ENCODE results near the gene SCYGR3.
"Not testable (repeated sequence)": the region's sequence is repeated elsewhere in the genome, so short reads cannot be mapped to it uniquely, and the experiment has no call there.

SCYGR3 gene

DNA sequence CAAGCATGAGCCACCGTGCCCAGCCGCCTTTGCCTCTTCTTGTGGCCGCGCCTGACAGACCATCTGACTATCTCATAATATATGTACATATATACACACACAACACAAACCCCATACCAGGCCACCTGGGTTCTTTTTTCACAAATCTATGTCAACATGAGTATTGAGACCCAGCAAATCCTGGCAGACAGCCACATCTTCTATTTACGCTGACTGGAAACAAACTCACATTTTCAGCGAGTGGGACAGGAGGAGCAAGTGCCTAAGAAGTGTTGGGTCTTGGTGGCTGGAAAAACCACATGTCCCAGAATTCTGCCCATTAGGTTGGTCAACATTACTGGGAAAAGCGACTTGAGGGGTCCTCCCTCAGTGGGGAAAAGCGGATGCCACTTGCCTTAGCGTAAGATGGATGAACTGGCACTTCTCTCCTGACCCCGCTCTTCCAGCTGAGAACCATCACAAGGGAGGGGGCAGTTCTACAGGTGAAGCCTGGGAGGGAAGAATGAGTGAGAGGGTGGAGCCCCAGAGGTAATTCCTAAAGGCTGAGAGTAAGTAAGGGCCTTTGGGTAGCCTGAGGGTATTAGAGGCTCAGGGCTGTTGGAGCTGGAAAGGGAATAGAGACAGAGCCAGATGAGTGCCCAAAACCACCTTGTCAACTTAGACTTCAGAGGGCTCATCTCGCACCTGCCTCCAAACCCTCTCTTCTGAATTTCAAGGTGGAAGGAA, 1.9 kb downstream of the SCYGR3 start:
- no peak for DNase-seq

DNA sequence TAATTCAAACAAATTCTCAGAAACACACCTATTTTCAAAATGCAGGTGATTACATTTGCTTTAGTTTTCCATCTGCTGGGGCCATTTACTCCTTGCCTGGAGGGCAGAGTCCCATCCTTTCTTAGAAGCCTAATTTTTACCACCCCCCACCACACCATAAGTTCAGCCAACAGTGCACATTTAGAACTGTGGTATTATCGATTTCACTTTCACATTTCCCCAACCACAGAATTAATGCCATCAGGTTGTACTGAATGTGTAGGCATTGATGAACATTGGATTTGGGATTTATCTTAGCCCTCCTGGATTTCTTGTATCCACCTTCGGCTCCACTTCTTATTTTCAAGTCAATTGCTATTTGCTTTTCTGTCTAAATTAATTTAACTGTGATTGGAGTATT, 4.5 kb downstream of the SCYGR3 start:
- no peak for DNase-seq

DNA sequence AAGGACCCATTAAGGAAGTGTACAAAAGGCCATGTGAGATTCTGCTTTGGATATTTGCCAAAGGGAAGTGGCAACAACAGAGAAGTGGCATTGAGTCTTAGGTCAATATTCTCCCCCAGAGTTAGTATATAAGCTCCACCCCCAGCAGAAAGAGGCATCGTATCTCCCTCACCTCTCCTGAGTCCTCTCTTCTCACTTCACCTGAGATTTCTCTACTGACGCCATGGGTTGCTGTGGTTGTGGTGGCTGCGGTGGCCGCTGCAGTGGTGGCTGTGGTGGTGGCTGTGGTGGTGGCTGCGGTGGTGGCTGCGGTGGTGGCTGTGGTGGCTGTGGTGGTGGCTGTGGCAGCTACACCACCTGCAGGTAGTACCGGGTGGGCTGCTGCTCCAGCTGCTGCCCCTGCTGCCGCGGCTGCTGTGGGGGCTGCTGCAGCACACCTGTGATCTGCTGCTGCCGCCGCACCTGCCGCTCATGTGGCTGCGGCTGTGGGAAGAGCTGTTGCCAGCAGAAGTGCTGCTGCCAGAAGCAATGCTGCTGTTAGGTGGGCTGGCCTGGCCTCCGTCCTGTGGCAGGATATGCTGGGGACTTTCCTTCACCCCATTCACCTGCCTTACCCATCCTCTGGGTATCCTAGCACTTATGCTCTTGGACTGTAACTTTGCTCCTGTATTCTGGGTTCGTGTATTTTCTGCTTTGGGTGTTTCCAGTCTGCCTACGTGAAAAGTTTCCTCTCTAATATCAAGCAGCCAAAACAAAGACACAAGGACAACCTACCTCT, 5.9 kb downstream of the SCYGR3 start:
- DNase-seq = peak; percentile 59

DNA sequence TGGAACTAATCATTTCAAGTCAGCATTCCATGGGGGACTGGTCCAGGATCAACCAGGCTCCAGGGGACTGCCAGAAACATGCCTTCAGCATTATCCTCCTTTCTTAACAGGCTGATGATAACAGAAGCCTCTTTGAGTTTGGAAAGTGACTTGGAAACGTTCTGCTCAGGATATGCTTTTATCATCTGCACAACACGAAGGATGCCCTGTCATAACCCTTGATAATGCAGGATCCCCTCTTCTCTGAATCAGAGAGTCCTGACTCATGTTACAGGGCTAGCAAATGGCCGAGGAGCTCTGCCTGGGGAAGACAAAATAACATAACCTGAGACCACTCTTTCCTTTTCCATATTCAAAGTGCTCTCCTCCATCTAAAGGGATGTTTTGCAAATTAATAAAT, 6.7 kb downstream of the SCYGR3 start:
- no peak for DNase-seq

DNA sequence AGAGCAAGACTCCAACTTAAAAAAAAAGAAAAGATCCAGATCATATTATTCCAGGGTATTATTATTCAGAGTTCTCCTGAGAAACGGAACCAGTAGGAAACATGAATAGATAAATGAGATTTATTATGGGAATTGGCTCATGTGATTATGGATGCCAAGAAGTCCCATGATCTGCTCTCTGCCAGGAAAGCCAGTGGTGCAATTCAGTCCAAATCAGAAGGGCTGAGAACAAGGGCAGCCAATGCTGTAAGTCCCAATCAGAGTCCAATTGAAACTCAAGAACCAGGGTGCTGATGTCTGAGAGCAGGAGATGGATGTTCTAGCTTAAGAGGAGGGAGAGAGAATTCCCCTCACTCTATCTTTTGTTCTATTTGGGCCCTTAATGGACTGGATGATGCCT, 8.2 kb downstream of the SCYGR3 start:
- DNase-seq = no peak

DNA sequence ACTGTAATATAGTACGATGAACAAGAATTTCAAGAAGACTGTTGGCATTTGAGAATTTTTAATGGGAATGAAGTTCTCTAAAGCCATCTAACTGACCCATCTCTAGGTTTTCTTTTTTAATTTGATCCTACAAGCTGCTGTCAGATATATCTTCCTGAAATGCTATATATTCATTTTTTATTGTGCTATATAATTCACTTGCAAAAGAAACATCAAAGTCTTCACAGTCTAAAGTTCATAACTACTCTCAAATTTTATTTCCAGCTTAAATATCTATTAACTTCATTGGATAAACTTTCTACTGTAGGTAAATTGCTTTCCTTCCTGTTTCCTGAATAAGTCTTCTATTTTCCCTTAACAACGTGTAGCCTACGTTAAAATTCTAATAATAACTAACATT, 12.3 kb downstream of the SCYGR3 start:
- no peak for DNase-seq

DNA sequence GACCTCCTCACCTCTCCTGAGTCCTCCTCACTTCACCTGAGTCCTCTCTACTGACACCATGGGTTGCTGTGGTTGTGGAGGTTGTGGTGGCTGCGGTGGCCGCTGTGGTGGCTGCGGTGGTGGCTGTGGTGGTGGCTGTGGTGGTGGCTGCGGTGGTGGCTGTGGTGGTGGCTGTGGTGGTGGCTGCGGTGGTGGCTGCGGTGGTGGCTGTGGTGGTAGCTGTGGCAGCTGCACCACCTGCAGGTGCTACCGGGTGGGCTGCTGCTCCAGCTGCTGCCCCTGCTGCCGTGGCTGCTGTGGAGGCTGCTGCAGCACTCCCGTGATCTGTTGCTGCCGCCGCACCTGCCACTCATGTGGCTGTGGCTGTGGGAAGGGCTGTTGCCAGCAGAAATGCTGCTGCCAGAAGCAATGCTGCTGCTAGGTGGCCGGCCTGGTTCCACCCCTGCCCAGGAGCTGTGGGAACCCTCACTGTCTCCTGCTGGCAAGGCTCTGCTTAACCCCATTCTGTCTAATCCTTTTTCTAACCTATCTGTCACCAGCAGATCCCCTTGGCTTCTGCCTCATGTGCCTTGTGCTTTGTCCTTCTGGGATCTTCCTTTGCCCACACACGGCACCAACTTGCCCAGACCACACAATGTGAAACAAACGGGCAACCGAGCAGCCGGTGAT, 15.7 kb downstream of the SCYGR3 start, which contains the start of gene SCYGR2:
Gene SCYGR2, plus strand, starts transcription at position 59 of the 669 bp plus-strand sequence. Its CDS starts 0 bp downstream, at position 59.
- not testable (repeated sequence) for DNase-seq

DNA sequence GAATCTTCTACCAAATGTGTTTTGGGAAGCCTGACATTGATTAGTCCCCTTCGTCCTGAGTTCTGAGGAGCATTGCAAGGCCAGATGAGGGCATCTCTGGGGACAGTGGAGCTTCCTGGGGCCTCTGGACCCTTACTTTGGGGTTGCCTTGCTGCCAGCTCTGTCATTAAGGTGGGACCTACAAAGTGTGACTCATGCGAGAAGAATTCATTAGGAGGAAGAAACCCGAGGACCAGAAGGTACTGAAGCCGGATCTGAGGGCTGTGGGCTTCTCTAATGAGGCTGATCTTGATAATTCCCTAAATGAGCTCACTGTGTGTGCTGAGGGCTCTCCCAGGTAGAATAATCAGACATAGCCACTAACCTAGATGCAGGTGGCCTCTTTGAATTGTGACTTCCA, 16.6 kb downstream of the SCYGR3 start:
- no peak for DNase-seq

DNA sequence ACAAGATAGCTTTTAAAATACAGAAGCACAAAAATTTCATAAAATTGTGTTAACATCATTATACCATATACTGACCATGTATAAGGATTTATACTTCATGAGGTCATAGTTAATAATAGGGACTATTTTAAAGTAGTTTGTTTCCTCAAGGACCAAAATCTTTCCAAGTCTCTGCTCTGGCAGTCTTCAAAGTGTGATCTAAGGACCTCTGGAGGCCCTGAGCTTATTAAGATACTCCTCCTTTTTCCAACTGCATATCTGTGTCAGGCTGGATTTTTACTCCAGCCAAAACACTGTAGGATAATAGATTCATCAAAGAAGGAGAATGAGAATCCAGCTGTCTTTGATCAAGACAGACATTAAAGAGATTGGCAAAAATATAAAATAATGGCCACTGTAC, 17.6 kb downstream of the SCYGR3 start:
- no peak for DNase-seq

DNA sequence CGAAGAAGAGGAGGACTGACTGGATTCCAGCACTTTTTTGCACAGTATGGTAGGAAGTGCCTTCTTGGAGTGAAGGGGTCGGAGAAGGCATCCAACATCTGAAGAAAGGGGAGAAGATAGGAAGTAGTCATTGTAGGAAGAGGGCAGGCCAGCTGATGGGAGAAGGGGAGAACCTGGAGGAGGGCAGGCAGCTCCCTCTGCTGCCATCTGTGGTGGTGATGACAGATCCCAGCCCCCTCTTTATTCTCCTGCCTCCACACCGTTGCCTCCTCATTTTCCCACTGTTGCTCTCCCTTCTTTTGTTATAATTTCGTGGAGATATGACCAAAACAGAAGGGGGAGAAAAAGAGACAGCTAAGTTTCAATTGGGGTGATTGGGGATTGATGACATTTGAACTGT, 18.8 kb downstream of the SCYGR3 start:
- DNase-seq = no peak

DNA sequence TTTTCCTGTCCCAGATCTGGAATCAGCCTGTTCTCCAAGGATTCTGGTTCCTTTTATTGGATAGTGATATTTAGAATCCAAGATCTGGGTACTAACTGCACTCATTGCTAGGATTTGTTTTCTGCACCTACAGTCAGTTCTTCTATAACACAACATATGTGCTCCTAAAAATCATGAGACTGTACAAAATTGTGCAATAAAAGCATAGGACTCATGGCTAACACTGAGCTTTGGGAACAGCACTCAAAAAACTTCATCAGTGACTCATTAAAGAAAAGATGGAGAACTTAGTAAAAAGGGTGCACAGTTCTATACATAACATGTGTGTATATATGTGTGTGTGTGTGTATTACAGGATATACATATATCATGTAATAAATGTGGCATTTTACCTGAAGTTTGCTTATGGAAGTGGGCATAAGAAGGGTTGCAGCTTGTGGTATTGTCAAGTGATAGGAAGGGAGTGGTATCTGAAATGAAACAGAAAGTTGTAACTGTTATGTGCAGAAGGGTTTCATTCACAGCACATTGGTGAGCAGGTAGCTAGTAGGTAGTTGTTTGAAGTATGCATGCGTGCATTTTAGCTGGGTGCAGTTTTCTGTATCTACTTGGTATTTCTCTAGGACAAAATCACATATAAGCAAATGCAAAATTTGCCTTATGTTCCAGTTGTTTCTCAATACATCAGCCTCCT, 21.8 kb downstream of the SCYGR3 start:
- DNase-seq = no peak

DNA sequence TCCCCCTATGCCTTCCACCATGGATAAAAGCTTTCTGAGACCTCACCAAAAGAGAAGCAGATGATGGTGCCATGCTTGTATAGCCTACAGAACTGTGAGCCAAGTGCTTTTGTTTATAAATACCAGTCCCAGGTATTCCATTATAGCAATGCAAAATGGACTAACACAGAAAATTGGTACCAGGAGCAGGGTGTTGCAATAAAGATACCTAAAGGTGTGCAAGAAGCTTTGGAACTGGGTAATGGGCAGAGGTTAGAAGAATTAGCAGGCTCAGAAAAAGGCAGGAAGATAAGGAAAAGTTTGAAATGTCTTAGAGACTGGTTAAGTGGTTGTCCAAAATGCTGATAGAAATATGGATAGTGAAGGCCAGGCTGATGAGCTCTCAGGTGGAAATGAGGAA, 32.3 kb downstream of the SCYGR3 start:
- no peak for DNase-seq

DNA sequence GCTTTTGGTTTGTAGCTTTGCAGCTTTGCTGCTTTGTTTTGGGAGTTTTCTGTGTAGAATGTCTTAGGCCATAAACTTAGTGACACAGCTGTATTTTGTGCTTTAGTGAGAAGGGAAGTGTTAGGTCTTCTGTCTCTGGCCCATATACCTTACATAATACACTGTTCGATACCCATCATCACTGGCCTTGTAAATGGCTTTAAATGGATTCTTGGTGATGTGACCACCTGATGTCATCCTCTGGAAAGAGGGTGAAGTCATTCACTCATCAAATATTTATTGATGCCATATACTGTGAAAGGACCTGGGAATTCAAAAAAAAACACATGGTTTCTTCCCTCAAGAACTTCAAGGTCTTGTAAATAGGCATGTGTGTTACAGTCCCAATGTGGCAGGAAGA, 34.8 kb downstream of the SCYGR3 start:
- no peak for DNase-seq

DNA sequence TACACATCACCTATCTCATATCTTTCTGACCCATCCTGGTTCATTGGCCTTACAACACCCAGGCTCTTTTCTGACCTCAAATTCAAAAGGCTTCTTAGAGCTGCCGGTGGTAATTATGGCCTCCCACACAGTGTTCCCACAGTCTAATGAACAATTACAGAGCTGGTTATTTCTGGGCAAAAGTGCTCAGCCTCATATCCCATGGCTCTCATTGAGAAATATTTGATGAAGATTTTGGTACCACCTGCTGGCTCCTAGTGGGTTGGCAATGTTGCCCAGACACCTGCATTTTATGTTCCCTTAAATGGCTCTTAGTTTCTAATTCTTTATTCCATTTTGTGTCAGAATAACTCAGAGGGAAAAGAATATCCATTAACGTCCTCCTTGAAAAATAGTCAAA, 36.0 kb downstream of the SCYGR3 start:
- DNase-seq = no peak

DNA sequence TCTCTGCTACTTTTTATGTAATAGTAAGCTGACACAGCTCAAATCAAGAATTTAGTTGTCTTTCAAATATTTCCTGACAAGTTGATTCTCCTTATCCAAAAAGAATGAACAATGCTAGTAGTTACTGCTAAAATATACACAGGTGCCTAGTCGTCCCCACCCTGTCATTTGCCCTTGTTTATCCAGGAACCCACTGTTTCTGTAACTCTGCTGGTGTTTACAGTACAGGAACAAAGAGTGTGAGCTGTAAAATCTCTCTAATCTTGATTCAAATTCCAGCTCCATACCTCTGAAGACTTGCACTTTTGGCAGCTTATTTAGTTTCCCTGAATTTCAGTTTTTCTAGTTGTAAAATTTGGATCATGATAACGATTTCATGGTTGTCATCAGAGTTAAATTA, 37.1 kb downstream of the SCYGR3 start:
- DNase-seq = no peak

DNA sequence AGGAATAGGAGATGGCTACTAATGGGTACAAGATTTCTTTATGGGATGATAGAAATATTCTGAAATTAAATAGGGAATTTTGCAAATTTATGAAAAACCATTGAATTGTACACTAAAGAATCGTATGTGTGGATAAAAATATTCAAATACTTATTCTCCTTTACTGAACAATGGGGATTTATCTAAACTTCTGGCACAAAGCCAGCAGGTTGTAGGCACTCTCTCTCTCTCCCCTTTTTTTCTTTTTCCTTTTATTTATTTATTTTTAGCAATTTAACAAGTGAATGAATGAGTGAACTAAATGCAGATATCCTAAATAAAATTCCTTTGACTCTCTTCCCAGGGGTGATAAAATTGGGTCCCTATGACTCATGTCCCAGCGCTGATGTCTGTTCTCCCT, 37.8 kb downstream of the SCYGR3 start:
- no peak for DNase-seq

DNA sequence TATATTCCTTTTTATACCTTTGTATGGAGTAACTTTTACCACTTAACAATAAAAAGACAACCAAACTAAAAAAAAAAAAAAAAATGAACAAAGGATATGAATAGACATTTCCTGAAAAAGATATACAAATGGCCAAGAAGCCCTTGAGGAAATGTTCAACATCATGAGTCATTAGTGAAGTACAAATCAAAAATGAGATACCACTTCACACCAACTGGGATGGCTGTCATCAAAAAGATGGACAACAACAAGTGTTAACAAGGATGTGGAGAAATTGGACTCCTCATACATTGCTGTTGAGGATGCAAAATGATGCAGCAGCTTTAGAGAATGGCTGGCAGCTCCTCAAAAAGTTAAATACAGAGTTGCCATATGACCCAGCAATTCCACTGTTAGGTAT, 38.5 kb downstream of the SCYGR3 start:
- no peak for DNase-seq

DNA sequence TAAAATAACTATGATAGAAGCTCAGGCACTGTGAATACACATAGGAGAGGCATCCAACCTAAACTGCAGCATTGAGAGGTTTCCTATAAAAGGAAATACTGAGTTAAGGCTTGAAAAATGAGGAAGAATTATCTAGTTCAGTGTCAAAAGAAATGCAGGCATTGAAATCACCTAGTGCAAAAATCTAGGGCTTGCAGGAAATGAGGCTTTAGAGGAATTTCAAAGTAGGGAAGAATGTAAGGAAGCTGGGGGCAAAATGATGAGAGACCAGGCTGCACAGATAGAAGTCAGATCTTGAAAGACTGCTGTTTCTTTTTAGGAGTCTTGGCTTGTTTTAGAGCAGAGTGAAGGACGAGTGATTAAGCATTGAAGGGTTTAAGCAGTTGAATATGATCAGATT, 44.0 kb downstream of the SCYGR3 start:
- DNase-seq = no peak

DNA sequence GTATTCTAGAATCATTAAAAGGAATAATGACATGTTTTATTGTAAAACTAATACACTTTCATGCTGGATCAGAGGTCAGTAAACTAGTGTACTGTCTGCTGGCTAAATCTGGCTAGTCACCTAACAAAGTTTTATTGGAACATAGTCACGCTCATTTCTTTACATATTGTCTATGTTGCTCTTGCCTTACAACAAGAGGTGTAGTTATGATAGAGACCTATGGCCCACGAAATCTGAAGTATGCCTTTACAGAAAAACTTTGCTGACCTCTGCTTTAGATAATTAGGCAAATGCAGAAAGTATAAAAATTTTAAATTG, 45.8 kb downstream of the SCYGR3 start:
- no peak for DNase-seq

DNA sequence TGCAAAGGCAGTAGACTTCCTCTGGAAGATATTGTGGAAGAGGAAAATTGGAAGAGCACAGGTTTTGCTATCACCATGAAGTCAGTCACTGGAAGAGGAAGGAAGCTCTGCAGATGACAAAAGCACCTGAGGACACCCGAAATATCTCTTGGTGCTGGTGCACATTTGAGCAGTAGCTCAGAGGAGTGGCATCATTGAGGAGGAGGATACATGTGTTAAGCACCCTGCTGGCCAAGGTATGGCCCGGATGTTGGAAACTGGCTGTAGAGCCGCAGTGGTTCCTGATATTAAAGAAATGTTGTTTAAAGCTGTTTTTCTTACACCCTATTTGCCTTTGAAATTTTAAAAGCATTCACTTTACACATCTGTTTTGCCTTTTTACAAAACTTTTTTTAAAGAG, 48.6 kb downstream of the SCYGR3 start:
- DNase-seq = no peak

DNA sequence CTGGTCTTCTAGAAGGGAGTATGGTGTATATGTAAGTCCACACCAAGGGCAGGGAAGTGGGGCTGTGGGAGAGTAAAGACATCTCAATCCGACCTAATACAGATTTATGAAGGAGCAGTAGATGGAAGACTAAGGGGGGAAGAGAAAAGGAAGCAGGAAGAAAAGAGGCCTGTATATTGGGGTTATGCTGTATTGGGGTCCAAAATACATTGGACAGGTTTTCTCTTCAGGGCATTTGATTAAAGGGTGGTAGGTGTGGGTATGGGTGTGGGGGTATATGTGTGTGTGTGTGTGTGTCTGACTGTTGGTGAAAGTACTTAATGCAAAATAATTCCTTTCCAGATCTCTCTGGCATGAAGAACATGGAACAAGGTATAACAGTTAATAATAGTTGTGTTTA, 49.6 kb downstream of the SCYGR3 start:
- no peak for DNase-seq
